Bone marrow (tissue), 2 donors: ENCODE results near the gene CTU1.

Experiments used
- DNase-seq, 2 donors: peaks; one replicate each; lab custom pipeline; 2025; lab: John Stamatoyannopoulos, UW

Gene CTU1

DNA sequence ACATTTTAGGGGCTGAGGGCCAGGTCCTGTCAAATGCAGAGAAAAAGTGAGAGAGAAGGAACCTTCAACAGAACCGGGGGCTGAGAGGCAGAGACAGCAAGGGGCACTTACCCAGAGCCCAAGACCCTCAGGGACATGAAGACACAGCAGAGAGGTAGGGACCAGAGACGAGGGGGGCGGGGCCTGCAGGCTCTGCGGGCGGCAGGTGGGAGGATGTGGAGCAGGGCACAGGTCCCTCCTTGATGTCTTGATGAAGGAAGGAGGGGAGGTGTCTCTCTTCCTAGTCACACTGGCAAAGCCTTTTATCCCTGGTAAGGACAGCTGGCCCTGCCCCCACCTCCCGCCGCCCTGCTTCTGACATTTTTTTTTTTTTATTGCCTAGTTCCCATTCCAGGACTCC lies 25.6 kb downstream of the CTU1 start, which contains the start of gene KLK14:
TSS of gene KLK14 (minus strand) at position 277 of the 400 bp plus-strand sequence. CDS start at position 4, 273 bp downstream.
- no peak for DNase-seq

DNA sequence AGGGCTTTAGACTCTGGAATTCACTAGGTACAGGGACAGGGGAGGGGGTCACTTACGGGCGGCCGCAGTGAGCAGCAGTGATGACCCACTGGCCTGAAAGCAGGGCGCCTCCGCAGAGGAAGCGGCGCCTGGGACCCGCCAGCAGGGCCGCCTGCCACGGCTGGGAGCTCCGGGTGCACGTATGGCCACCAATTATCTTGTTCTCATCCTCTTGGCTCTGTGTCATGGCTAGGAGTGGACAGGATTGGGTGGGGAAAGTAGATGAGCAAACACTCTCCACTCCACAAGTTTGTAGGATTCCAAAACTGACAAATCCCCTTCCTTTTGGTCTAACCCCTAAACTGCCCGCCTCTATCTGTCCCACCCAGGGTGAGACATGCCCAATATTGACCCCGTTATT lies 26.7 kb downstream of the CTU1 start:
- DNase-seq, result no peak

DNA sequence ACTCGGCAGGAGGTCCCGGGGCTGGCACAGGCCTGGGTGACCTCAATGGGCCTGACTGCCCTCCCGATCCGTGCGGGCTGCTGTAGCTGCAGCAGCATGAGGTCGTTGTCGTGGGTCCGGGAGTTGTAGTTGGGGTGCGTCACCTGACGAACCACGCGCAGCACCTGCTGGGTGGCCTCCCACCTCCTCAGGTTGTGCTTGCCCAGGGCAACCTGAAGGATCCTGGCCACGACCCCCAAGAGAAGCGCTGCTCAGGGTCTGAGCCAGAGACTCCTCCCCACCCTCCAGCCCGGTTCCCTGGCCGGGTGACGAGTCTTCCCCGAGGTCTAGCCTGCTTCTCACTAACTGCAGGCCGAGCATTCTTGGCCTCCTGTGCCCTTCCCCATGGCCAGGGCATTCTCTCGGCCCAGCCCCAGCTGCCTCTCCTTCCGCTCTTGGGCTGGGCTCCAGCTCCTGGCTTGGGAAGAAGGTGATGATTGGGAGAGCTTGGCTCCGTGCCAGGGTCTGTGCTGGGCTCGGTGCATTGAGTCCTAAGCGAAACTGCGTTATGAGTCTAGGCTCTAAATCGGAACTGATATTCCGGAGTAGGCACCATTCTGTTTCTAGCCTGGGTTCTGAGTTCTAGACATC lies 28.6 kb downstream of the CTU1 start:
- no peak for DNase-seq

DNA sequence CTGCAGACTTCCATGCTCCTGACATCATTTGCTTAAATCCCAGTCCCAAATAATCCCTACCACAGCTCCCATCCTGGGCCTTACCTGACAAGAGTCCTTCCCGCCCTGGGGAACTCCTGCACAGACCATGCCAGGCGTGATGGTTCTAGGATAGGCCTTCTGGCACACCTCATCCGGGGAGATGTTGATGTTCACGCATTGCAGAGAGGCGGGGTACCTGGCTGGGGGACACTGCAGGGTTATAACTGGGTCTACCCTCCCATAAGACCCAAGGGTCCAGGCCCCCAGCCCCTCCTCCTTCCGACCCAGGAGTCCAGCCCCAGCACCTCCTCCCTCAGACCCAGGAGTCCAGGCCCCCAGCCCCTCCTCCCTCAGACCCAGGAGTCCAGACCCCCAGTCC lies 29.5 kb downstream of the CTU1 start:
- no peak for DNase-seq

DNA sequence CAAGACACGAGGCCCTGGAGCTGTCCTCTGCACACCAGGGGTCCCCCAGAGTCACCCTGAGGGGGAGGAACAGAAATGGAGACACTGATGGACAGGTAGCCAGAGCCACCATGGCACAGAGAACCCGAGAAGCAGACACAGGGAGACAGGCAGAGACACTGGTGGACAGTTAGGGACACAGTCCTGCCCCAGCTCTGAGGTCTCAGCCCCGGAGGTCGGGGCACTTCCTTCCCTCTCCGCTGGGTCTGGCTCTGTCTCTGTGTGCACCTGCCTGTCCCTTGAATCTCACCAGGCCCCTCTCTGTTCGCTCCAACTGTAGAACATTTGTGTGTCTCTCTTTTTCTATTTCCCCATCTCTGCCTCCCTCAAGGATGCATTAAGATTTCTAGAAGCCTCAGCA lies 30.1 kb downstream of the CTU1 start:
- no peak for DNase-seq

DNA sequence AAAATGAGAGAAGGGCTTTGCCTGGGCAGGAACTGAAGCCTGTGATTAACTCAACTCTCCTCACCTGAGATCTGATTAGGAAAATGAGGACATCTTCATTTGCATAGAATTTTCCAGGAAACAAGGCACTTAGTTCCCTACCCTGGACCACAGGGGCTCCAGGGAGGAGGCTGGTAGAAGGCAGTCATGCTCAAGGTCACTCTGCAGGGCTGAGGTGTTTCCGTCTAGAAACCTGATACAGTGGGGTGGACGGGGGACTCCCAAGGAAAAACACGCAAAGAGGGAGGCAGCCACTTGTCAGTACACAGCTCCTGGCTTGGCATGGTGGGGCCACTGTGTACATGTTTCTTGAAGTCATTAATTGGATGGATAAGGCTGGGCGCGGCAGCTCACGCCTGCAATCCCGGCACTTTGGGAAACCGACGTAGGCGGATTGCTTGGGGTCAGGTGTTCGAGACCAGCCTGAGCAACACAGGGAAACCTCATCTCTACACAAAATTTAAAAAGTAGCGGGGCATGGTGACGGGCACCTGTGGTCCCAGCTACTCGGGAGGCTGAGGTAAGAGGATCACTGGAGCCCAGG lies 31.5 kb downstream of the CTU1 start:
- no peak for DNase-seq

DNA sequence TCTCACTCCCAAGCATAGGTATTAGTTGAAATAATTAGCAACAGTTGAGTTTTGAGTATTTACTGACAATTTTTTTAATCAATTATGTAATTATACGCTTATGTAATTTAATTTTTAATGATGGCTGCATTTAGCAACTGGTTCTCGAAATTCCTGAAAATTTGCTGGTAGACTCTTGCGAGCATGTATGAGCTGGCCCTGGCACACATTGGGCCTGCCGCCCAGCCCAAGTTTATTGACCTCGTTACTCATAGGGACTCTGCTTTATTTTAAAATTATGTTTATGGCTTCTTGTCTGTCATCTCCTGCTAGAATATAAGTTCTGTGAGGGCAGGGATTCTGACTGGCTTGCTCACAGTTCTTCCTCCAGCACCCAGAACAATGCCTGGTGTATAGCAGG lies 32.2 kb downstream of the CTU1 start:
- DNase-seq, result no peak

DNA sequence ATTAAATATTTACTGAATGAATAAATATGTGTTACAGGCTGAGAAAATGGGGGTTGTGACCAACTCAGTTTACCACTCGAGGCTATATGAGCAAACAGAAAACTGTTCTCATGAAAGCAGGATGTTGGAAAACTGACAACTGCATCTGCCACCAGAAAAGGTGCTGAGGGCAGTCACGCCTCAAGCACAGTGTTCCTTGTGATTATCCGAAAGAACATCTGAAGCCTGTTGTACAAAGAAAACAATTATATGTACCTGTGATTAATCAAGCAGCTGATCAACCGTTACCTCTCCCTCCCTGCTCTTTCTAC lies 37.2 kb downstream of the CTU1 start:
- DNase-seq, result no peak

DNA sequence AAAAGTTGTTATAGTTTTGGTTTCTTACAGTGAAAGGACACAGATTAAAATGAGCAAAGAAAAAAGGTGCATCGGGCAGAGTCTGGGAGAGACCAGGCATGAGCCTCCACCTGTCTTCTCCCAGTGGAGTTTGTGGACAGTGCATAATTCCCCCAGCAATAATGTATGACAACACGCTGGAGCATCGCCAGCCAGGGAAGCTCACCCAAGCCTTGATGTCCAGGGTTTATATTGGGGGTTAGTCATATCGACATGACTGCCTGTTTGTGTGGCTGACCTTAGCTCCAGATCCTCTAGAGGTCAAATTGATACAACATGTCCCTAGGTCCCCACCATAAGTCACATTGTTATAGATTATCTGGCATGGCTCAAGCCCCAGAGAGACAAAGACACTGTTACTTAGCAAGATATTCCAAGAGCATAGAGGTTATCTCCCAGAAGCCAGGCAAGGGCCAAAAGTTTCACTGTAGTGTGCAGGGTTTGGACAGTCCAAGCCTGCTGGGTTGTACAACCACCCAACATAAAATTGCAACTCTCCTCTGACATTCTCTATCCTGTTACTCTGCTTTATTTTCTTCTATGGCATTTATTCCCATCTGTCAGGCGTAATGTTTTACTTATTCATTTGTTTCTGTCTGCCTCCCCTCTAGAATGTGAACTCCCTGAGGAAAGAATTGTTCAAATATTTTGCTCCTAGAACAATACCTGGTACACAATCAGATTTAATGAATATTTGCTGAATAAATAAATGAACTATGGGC lies 37.7 kb downstream of the CTU1 start:
- DNase-seq, result no peak

DNA sequence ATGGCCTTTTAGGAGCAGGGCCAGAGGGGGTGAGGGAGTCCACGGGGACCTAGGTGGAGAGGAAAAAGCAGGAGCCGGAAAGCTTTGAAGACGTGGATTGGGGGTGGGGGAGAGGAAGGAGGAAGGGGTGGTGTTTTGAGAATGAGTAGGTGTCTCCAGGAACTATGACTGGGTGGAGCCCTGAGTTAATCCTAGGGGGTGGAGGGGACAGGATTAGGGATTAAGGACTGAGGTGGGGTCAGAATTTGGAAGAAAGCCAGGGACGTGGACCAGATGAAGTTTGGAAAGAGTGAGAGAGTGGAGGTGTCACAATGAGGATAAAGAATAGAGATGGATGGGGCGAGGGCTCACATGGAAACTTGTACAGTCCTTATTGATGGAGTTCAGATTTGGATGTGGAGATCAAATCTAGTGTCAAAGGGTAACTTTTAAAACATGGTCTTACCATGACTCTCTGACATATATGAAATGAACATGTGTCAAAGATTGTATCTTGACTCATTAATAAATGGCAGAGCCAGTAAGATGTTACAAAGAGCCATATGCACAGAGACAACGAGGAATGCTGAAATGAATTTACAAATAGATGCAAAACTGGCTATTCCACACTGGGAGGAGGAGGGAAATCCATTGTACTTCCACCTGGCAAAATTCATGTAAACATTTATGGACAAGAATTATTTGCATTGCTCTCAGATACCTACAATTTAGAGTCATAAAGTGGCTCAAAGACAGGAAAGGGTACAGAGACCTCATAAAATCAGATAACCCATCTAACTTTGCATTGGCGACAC lies 41.6 kb downstream of the CTU1 start:
- no peak for DNase-seq

DNA sequence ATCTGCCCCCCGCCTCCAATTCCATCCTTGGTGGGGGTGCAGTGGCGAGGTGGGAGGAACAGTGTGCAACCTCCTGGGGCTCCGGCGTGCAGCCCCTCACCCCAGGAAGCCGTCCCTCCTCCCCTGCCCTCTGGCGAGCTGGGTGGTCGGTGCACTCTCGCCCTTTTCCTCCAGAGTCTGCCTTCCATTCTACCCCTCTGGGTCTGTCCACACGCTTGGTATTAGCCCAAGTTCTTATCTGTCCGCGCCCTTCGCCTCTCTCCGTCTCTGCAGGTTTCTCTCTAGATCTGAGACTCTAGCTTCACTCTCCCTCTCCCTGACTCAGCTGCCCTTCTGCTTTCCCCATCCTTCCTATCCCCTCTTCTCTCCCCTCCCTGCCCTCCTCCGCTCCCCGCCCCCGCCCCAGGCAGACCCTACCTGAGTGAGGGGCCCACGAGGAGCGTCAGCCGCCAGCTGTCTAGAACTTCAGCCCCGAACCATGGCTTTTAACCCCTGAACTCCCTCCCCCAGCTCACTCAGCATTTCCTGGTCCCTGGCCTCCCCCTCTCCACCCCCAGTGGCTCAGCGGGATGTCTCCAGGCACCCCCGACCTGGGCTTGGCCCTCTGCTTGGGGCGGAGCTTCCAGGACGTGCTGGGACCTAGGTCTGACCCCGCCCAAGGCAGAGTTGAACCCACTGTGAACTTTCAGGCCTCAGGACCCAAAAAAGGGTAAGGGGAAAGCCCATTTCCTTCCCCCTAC lies 42.8 kb downstream of the CTU1 start:
- DNase-seq, result no peak

DNA sequence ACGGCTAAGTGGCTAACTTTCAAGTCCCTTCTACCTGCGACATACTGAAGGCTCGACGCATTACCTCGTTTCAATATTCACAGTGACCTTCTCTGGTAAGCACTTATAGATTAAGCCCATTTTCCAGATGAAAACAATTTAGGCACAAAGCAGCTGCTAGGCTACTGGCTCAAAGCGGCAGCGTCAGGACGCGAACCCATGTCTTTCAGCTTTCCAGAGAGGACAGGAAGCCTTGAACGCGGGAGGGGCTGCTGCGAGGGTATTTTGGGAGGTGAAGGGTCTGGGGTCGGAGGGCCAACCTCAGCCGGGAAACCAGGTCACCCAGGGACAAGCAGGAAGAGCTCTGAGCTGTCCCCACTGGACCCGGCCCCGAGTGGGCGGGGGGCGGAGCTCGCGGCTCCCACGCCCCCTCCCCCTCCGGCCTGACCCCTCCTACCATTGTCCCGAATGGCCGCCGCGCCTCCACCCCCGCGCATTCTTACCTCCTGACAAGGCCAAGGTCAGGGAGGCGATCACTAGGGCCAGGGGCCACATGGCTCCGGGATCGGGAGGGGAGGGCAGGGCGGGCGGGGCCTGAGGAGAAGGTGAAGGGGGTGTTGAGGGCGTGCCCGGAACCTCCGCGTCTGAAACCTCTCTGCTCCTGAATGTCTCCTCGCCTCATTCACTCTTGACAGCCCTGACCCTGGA lies 43.5 kb downstream of the CTU1 start, which contains the start of gene KLK13:
TSS of gene KLK13 (minus strand) at position 559 of the 687 bp plus-strand sequence. CDS start at position 534, 25 bp downstream.
- DNase-seq, result no peak

DNA sequence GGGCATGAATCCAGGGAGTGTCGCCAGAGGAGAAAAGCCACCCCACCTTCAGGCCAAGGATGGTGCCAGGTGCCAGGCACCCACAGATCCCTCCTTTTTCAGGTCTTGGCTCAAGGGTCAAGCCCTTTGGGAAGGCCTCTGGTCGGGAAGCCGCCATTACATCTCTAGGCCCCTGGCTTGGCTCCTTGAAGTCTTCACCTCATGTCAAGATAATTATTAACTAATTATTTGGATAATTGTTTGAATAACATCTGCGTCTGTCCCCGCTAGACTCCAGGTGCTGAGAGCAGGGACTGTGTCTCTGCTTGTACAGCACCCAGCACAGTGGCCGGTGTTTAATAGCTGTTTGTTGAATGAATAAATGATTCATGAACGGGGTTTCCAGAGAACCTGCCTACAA lies 44.5 kb downstream of the CTU1 start:
- no peak for DNase-seq

DNA sequence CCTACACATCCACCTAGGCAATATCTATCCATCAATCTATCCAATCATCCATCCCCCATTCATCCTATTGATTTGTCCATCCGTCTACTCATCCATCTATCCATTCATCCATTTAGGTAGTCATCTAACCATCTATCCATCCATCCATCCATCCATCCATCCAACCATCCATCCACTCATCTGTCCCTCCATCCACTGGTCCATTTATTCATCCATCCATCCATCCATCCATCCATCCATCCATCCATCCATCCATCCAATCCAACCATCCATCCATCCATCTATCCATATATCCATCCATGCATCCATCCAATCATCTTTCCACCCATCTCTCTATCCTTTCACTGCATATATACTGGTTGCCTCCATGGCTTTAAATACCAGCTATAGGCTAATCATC lies 47.2 kb downstream of the CTU1 start:
- no peak for DNase-seq

DNA sequence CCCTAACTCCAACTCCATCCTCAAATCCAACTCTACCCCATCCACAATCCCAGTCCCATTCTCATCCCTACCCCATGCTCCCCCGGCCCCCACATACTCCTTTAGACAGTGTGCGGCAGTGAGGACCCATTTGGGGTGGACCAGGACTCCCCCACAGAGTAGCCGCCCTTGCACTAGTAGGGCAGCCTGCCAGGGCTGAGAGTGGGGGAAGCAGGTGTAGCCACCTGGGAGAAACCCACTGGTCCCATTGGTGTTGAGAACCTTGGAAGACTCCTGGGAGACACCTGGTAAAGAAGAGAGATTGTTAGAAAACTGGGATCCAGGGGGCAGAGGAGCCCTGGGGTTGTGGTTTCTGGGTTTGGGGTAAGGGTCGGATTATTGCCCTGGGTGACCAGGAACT lies 47.9 kb downstream of the CTU1 start:
- no peak for DNase-seq

DNA sequence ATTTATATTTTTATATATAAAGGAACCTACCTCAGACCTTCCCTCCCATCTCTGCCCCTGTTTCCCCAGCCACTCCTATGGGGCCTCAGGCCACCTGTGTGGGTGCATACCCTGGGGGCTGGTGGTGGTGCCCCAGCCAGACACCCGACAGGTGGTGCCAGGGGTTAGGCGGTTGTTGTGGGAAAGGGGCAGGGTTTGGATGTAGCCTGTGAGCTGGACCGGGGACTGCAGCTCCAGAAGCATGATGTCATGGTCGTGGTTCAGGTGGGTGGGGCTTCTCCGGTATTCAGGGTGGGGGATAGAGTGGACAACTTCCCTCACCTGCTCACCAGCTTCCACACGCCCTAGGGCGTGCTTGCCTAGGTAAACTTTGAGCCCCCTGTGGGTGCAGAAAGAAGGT lies 48.5 kb downstream of the CTU1 start:
- DNase-seq, result no peak

DNA sequence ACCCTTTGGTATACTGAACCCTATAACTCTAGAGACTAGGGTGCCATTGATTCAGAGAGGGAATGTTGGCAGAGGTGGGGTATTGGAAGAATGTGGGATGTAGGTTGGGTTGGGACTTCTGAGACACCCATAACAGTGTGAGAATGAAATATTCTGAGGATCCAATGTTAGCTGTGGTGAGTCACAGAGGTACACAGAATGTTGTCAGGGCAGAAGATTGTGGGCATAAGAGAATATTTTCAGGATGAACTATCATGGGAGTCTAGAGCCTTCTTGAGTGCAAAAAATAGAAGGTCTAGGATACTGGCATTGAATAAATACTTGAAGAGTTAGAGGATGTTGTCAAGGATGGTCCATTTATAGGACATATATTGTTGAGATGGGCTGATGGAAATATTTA lies 52.3 kb downstream of the CTU1 start:
- DNase-seq, result no peak
